GM21515 (cell line): ENCODE measurements around the gene SLC66A1.

ENCODE experiments used
- ATAC-seq: cut with Tn5 transposase; IDR thresholded peaks from one replicate; pipeline ENCODE4 v1.9.1; 2021; ENCODE audit not compliant: unreplicated experiment

Gene SLC66A1

DNA sequence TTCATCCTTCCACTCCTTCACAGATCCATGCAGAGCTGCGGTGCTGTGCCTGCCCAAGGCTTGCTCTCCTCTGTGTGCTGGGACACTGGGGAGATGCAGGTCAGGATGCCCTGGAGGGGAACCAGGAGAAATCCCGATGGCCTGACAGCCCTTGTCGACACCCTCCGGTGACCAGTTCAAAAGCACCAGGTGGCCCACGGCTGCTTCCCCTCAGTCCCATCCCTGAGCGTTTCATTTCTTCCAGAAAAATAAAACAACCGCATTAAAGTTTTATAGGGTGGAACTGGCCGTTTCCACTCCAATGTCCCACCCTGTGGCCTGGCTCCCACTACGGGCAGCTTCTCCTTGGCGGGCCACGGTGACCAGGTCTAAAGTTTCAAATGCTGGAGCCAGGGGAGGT, 48.3 kb downstream of the SLC66A1 start:
- no peak for ATAC-seq

DNA sequence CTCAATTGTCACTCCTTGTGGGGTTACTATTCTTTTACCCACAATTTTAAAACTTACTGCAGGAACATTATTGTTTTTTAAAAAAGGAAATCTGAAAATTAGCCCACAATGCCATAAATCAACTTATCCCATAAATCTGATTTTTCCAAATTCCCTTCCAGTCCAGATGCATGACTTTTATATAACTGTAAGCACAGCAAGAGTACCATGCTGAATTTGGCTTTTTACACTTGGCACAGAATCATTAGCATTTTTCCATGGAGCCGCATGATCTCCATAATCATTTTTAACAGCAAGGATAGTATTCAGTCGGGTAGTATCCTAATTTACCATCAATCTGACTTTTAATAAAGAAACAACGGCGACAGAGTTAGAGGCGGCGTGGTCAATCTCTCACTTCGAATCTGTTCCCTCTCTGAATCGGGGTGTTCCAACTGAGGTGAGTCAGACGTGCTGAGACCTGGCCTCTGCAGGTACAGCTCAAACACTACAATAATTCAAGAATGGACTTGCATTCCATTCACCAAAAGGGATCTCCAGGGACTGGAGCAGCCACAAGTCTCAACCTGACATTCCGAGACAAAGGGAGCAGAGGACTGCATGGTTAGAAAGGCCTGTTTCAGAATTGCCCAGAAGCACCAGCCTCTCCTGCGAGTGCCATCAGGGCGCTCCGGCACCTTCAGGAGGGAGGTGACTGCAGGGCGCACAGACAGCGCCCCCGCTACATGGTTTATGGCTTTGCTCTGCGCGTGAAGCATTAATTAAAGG, 48.9 kb downstream of the SLC66A1 start:
- ATAC-seq, result no peak

DNA sequence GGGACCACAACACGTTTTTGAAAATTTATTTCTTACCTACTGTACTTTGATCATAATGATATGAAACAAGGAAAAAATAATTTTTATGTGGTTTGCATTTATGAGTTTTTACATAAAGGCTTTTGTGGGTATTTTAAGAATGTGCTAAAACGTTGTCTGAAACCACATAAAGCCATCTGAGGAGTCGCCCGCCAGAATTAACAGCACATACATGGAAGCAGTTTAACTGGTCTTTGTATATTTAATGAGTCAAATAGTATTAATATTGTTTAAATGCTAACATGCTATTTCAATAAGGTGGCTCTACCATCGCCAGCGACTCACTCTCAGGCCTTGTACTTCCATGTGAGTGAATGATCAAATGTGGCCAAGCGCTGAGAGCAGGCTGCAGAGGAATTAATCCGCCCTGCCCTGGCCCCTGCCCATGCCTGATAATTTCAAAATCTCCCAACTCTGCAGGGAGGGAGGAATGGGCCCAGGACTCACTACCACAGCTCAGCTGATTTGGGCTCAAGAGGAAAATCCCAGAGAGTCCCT, 49.6 kb downstream of the SLC66A1 start:
- no peak for ATAC-seq

DNA sequence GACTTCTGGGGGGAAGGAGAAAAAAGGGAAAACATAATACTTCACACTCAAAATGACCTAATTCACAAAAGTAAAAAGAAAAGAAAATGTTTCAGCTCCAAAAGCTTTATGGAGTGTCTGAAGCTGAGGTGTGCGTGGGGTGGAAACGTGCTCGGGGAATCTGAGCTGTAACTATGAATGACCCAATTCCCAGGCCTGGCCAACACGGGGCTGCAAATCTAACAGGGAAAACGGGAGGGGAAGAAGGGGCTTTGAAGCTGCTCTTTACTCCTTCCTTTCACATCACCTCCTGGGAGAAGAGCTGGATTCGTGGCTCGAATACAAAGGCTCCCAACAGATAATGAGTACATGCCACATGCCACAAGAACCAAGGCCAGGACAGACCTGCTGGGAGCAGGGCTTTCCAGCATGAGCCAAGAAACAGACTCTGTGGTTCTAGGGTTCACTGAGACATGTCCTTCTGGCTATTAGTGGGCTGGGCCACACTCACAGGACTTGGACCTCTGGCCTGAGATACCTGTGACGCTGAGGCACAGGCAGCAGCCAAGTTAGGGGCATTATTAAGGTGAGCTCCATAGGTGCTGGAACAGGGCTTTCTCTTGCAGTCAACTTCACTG, 51.5 kb downstream of the SLC66A1 start:
- ATAC-seq, result no peak

DNA sequence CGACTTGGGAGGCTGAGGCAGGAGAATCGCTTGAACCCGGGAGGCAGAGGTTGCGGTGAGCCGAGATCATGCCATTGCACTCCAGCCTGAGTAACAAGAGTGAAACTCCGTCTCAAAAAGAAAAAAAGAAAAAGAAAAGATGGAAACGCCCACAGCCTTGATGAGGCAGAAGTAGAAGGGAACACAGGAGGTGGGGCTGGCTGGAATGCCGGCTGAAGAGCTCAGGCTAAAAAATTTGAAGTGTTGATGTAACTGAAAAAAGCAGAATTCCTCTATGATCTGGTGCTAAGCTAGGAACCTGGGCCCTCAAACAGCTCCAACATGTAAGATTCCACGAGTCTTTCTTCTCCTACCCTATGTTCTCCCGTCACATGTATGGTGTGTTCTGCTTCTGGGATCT, 53.6 kb downstream of the SLC66A1 start:
- ATAC-seq, result no peak

DNA sequence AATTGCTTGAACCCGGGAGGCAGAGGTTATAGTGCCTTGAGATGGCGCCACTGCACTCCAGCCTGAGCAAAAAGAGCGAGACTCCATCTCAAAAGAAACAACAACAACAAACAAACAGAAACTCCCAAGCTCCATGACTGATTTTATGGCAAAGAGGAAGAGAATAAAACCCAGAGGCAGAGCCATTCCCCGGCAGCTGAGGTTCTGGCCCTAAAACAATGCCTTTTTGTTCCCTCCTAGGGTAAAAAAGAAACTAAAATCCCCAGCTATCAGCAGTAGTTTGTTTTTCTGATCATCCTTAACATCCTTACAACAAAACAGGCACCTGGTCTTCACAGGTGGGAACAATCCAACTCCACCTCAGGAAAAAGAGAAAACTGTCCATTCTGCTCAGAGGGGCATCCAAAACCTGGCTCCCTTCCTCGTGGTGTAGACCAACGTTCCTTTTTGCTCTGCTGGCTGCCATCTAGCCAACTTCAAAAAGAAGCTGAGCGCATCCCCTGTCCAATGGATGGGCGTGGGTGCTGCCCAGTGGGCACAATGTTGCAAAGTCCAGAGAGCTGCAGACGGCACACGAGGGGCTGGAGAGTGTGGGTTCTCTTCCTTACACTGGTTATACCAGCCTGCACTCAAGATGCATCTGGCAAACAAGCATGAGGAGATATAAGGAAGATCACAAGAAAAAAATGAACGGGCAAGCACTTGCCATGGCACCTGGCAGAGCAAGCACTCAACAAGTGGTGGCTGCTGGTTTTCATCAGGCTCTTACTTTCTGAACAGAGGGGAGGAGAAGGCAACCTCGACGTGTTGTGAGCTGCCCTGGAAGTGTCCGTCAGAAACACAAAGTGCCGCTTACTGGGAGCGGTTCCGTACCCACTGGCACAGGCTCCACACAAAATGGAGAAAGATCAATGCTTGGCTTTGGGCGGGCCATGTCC, 54.7 kb downstream of the SLC66A1 start:
- ATAC-seq, result no peak

DNA sequence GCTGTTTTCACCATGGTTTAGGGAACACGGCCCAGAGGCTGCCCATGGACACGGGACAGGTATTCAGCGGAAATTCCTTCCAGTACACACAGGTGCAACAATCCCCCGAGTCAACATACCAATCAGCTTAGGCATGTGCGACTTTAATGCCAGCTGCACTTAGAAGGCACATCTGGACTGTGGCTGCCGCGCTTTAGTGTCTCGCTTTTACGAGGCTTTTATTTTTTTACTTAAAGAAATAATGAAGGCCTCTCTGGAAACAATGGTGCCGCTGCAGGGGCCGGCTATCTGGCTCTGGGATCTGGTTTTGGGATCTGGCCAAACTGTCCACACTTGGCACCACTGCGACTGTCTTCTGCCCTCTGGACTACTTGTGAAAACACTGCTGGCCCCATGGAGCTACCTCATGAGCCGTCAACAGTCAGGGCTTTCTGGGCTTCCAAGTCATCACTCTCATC, 55.5 kb downstream of the SLC66A1 start:
- ATAC-seq, result no peak

DNA sequence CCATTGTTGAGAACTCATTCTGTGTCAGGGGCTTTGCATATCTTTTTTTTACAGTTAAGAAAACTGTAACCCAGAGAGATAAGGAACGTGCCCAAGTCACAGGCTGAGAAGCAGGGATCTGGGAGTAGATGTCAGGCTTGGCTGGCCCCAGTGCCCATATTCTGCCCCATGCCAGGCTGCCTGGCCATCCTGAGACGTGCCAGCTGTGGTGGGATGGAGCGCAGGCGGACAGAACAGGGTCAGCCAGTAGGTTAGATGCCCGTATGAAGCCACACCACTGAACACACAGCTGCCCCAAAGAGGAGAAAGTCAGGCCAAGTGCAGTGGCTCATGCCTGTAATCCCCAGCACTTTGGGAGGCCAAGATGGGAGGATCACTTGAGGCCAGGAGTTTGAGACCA, 55.9 kb downstream of the SLC66A1 start:
- ATAC-seq, result no peak

DNA sequence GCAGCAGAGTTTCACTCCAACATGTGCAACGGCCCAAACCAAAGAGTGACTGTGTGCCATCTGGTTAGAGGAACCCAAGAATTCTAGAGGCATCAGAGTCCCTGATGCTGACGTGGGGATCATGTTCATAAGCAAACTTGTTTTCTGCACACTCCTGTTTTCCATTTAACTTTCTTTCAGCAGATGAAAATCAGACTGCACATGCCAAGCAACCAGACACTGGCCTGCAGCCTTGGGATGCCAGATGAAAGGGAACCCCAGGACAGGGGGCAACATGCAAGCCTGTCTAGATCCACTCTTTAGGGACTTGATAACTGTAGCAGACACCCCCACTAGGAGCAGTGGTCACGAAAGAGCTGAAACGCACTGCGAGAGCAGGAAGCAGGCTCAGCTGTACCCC, 56.8 kb downstream of the SLC66A1 start:
- no peak for ATAC-seq

DNA sequence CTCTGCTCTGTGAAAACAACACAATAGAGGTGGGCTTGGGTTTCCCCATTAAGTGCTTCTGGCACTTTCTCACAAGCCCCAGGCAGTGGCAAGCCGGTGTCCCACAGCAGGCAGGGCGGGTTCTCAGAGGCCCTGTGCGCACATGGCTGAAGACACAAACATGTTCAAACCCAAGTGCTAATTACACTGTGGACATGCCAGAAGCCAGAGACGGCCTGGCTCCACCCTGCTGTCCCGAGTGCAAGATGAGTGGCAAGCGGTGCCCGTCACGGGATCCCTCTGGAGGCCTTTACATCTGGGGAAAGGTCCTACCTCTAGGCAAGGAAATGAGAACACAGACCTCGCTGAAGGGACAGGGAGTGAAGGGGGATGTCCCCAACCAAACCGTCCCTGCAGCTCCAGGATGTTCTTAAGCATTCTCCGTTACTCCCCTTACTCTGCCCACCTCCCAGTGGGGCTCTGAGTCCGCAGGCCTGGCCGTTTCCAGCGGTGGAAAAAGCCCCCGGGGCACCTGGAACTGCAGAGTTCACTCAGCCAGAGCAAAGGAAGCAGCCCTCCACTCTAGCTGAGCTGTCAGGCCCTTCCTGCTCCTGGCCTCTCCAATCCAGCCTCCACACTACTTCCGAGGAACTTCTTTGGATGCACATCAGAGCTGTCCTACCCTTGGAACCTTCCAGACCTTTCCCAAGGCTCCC, 57.4 kb downstream of the SLC66A1 start:
- ATAC-seq, result no peak

DNA sequence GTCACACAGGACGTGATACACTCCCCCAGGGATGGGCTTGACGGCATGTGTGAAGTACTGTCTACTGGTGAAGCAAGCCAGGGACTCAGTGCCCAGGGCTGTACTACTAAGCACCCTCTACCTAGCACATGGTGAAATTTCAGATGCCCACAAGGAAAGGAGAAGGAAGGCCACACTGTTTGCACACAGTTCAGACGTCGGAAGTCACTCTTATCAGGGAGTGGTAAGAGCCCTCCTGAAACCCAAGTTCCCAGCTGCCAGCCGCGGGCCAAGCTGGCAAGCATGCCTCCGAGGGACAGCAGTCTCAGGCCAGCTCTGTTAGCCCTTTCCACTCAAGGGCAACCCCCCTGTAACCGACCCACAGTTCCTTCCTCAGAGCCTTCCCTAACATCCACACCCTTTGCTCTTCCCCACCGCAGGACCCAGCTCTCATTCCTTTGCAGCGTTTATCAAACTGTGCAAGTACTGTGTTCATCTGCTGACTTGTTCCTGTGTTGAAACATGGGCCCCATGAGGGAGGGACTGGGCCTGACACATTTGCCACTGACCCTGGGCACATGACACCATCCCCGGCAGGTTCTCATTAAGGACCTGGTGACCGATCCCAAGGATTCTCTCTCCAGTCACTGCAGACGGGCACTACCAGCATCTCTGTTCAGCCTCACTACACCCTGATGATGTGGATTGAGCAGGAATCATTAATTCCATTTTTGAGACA, 58.5 kb downstream of the SLC66A1 start:
- ATAC-seq, result no peak

DNA sequence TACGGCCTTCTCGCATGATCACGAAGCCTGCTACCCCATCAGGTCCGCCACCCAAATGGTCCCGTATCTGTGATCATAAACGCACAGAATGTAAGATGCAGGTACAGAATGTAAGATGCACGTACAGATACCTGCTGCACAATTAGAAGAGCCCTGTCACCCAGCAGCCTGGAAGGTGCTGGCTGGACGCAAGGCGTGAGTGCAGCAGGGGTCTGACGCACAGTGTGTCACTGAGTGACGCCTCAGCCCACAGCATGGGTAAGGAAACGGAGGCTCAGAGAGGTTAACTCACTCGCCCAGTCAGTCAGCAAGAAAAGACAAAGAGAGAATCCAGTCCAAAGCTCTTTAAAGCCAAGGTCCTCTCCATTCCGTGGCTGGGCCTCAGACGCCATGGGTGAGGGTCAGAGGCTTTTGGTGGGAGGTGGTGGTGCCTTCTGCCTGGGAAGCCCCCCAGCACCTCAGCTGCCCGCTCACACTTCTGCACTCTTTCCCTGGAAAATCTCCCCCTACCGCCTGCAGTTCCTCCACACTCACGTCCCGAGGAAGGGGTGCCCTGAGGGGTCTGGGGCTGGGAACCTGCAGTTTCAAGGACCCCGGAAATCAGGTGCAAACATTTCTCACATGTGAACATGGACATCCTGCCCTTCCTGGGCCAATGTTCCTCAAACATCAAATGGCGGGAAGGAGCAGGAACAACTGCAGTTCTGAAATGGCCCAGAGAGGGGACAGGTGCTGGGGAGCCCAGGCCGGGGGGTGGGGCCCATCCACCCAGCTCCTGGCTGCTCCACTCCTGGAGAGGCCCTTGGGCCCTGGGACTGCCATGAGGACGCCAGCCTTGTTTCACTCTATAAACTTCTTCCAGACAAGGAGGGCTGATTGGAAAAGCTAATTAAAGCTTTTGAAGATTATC, 59.4 kb downstream of the SLC66A1 start:
- no peak for ATAC-seq

DNA sequence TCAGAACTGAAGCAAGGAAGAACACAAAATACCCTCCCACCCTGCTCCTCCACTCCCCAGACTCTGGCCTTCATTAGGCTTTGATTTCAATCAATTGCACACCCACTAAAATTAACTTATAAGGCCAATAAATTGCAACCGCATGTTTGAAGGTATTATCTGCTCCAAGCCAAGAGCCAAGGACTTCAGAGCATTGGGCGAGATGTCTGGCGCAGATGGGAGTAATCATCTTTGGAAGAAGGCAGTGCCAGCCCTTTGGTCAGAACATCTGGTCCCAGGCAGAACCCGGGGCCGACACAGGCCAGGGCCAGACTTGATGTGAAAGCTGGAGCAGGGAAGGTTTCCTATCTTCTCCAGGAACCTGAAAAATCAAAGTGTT, 60.0 kb downstream of the SLC66A1 start:
- no peak for ATAC-seq

DNA sequence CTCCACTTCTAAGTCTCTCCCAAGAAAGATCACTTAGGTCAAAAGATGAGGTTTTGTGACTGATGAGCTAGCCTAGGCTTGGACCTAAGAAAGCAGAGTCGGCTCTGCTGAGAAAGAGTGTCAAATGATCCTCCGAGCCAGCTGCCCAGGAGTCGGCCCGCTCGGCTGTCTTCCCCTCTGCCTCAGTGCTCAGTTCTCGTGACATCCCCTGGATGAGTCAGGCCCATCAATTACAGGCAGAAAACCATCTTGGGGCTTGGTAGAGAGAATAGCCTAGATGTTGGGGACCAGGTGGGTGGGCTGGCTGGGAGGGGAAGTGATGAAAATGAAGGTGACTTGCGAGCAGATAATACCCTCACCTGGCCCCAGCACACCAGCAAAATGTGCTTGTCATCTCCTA, 60.5 kb downstream of the SLC66A1 start:
- no peak for ATAC-seq

DNA sequence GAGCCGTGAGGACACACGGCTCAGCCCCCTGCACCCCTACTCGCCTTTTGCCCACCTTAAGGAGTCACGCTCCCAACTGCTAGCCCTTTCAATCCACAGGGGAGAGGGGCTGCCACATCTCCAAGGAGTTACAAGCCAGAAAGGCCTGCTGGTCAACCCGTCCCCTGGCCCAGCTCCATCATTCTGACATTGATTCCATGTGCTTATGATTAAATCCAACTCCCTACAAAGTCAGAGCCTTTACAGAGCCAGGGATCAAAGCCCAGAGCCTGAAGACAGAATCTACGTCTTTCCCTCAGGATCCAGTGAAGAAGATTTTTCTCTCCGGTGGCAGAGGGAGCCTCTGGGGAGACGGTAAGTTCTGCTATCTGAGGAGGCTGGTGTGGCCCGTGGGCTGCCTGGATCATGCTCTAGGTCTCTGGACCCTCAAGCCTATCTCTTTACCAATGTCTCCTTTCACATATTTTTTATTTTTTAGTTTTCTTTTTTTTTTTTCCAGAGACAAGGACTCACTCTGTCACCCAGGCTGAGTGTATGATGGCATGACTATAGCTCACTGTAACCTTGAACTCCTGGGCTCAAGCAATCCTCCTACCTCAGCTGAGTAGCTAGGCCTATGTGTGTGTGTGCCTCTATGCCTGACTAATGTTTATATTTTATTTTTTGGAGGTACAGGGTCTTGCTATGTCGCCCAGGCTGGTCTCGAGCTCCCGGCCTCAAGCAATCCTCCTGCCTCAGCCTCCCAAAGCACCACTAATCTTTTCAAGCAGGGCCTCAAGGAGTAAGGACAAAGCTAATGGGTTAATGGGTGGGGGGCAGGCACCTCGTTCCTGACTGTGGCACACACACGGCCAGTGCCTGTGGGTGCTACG, 61.3 kb downstream of the SLC66A1 start:
- no peak for ATAC-seq

DNA sequence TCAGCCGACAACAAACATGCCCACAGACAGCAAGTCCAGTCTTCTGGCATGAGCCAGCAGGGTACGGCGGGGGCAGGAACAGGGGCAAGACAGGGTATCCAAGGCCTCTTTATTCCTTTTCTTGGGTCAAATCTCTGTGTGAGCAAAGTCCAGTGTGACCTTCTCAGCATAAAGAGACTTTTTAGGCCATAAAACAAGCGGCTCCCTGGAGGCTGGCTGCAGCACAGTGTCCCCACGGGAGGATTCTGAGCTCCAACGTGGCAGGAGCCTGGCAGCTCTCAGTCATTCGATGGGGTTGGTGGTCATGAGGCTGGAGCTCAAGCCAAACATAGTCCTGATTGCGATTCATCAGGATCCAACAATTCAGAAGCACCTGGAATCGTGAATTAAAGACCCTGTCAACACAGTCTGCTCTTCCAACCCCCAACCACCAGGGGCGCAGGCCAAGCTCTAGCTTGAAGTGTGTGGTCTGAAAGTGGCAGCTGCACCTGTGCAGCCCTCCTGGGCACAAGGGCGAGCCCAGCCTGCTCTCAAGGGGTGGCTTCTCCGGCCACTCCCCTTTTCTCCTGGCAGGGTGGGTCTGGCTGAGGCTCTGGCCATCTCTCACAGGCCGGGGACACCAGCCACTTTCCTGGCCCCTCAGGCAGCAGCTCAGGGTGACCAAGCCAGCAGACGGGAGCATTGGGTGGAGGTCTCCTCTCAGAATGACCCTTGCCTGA, 62.1 kb downstream of the SLC66A1 start:
- no peak for ATAC-seq

DNA sequence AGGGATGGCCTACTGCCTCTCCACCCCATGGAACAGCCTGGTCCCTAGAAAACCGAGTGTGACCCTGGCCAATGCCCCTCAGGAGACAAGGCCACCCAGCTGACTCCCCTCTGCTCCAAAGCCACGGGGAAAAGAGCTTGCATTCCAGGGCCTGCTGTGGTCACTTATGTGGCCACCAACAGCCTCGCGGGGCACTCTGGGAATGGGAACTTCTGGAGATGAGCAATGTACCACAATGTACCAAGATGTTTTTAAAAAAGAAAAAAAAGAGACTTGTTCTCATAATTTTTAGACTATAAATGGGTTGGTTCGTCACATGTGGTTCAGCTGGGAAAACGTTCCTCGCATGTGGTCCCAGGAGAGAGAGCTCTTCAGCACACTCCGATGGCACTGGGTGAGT, 62.8 kb downstream of the SLC66A1 start:
- no peak for ATAC-seq
